Cardiac fibroblast (primary cell): ENCODE data around the gene CACNG7.

Source experiments
- DNase-seq, 2 donors: peaks; one replicate each; pipeline versions ENCODE4 v3.0.0 to v3.0.0-alpha.2; 2010; ENCODE audit warnings: low read depth in 2 of 2
- H3K4me3 ChIP-seq, 2 donors: replicated peaks in 1 of 2; 1 replicate in 1 of 2; 2 replicates in 1 of 2; pipeline ENCODE4 v1.5.1; 2011; ENCODE audit warnings: low read depth in 2 of 2, low read length in 2 of 2, mild to moderate bottlenecking in 2 of 2, moderate library complexity in 1 of 2
- TF ChIP-seq, protein P1 (sequence below): IDR thresholded peaks from one replicate; pipeline ENCODE4 v1.5.1; 2011; ENCODE audit warnings: low read depth, mild to moderate bottlenecking, low read length, inconsistent platforms

Gene CACNG7

DNA sequence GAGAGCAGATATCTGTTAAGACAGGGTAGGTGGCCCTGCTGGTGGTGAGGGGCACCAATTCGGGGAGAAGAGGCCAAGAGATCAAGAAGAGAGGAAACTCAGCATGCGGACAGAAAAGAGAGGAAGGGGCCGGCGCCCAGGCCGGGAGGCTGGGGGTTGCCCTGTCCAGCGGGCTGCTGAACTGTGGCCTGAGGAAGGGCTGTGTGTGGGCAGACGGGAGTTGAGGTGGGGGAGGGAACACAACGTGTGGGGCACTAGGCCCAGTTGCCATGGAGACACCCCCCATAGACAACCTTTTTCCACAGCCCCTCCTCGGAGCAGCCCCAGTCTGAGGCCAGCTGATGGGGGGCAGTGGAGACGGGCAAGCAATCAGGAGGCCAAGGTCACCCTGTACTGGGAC is 51.1 kb downstream of the CACNG7 start:
- TF ChIP-seq, protein P1, sequence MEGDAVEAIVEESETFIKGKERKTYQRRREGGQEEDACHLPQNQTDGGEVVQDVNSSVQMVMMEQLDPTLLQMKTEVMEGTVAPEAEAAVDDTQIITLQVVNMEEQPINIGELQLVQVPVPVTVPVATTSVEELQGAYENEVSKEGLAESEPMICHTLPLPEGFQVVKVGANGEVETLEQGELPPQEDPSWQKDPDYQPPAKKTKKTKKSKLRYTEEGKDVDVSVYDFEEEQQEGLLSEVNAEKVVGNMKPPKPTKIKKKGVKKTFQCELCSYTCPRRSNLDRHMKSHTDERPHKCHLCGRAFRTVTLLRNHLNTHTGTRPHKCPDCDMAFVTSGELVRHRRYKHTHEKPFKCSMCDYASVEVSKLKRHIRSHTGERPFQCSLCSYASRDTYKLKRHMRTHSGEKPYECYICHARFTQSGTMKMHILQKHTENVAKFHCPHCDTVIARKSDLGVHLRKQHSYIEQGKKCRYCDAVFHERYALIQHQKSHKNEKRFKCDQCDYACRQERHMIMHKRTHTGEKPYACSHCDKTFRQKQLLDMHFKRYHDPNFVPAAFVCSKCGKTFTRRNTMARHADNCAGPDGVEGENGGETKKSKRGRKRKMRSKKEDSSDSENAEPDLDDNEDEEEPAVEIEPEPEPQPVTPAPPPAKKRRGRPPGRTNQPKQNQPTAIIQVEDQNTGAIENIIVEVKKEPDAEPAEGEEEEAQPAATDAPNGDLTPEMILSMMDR: no peak
- DNase-seq: no peak
- peak overlapping the region in 1 of 2 donors; percentile 63 for H3K4me3 ChIP-seq

DNA sequence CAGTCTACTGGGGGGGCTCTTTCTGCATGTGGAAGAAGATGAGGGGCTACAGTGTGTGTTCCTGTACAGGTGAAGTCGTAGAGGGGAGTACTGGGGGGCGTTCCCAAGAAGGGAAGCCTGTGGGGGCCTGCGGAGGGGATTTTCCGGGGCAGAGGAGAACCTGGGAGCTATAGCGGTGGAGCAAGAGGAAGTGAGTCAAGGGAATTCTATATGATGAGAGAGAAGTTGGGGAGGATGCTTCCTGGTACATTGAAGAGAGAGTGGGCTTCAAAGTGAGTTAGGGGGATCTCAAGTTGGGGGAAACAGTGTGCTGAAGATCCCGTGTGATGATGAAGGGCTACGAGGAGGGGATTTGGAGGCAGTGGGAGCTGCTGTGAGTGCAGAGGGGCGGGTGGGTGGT is 51.8 kb downstream of the CACNG7 start:
- peak overlapping the region; percentile 63 to 70 for H3K4me3 ChIP-seq
- TF ChIP-seq, protein P1: no peak
- no peak for DNase-seq

DNA sequence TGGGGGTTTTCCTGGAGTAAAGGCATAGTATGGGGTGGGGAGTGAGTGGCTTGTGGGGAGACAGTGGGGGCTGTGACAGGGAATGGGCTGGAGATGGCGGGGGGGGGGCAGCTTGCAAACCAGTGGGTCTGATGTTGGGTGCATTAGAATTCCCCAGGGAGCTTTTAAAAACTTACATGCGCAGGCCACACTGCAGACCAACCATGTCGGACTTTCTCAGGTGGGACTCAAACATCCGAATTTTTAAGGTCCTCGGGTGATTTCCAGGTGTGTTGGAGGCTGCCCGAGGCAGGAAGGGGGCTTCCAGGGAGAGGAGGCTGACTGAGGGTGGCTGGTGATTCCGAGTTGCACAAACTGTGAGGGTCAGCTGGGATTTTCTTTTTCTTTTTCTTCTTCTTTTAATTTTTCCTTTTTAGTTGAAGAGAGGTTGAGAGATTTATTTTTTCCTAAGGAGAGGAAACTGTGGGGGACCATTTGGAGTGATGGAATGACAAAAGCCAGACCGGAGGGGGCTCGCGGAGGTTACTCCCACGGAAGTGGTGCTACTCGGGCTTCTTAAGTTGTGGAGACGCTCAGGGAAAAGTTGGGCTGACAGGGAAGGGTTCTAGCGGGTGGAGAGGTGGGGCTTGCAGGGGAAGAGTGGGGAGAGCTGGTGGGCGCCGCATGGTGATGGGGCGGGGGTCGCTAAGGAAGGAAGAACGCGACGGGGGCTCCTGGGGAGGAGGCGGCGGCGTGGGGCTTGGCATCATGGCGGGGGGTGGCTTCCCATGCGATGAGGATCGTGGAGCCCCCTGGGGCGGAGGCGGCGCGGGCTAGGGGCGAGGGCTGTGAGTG is 52.7 kb downstream of the CACNG7 start:
- H3K4me3 ChIP-seq: peak overlapping the region; percentile 63 to 70
- TF ChIP-seq, protein P1: no peak
- DNase-seq: peak; percentile 67 to 72

DNA sequence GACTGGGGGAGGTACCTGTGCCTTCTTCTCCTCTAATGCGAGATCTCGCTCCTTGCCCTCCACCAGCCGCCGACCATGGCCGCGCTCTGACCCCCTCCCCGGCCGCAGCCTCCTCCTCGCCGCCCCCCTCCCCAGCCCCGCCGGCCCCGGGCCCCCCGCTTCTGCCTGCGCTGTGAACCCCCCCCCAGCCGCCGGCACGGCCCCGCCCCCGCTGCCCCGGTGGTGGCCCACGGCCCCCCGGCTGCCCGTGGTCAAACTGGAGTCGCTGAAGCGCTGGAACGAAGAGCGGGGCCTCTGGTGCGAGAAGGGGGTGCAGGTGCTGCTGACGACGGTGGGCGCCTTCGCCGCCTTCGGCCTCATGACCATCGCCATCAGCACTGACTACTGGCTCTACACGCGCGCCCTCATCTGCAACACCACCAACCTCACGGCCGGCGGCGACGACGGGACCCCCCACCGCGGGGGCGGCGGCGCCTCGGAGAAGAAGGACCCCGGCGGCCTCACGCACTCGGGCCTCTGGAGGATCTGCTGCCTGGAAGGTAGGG is 53.9 kb downstream of the CACNG7 start, which contains the start of gene CACNG8:
CACNG8 (plus strand) TSS at position 51 of the 545 bp plus-strand sequence.
- no peak for DNase-seq
- TF ChIP-seq, protein P1: no peak
- H3K4me3 ChIP-seq: peak within 1 kb of the TSS; percentile 63 to 70

DNA sequence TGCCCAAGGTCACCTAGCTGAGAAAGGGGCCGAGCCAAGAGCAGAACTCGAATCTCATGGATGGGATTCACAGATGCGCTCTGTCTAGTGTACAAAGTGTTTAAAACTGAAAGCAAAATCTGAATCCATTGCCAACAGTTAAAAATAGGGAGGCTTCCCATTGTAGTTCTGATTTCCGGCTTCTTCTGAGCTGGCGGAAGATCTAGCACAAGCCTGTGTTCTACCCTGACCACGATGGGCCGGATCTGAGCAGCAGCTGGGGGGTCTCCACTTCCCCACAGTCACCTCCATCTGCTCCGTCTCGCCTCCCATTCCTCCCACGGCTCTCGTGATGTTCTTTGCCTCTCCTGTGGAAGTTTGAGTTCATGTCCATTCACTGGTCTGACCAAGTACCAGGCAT is 56.0 kb downstream of the CACNG7 start:
- peak overlapping the region in 1 of 2 donors; percentile 18 for H3K4me3 ChIP-seq
- TF ChIP-seq, protein P1: no peak
- DNase-seq: peak in 1 of 2 donors; percentile 49

DNA sequence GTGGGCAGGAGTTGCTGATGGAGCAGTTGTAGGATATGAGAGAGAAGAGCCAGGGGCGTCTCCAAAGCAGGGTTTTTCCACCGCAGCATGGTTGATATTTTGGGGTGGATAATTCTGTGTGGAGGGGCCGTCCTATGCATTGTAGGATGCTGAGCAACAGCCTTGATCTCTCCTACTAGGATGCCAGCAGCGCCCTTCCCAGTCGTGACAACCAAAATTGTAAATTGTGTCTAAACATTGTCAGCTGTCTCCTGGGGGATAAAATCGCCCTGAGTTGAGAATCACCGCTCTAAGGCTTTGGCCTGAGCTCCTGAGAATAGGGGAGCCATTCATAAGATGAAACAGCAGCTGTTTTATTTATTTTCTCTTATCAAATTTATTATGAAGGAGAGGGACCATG is 57.9 kb downstream of the CACNG7 start:
- TF ChIP-seq, protein P1: no peak
- DNase-seq: no peak
- no peak overlapping the region for H3K4me3 ChIP-seq
